Panc1 (cell line): ENCODE results near the gene CPLX1. TPM values are rescaled to one million over a fixed set of nuclear protein-coding genes. Genes with fewer than 3 reads are reported as not detected.

Source experiments
- ATAC-seq: fragments of 200-7000 bp; cut with Tn5 transposase; 2 replicates; pipeline ENCODE4 v1.9.1; 2020; ENCODE audit warnings: mild to moderate bottlenecking, moderate library complexity
- BruUV-seq: library from RNA; stranded (reverse); fragments of 400-500 nt; replicated peaks from 2 replicates; lab custom pipeline; 2021; lab: Mats Ljungman, UMichigan
- CTCF ChIA-PET: fragments of 300-600 bp; sonication (Branson Sonifier 250); formaldehyde crosslinking; loops from one replicate; lab custom pipeline; 2022; ENCODE audit warnings: antibody characterized with exemption; lab: Charles Lee
- POLR2A ChIA-PET: fragments of 300-600 bp; sonication (Branson Sonifier 250); formaldehyde crosslinking; loops from one replicate; lab custom pipeline; 2022; ENCODE audit warnings: antibody characterized with exemption; lab: Charles Lee
- DNase-seq: peaks from one replicate; pipeline ENCODE4 v3.0.0-alpha.2; 2010; ENCODE audit warnings: low read depth, low spot score
- H3K27ac ChIP-seq: 2 replicates; pipeline ENCODE4 v1.5.1; 2011; ENCODE audit warnings: mild to moderate bottlenecking, low read length, inconsistent platforms
- H3K27me3 ChIP-seq: fragments of 200-500 bp; sonication (Bioruptor generic); 2 replicates; pipeline ENCODE4 v1.6.0; 2014; ENCODE audit warnings: low read length, inconsistent platforms; ENCODE audit not compliant: control insufficient read depth, insufficient read depth
- H3K36me3 ChIP-seq: fragments of 200-500 bp; sonication (Bioruptor generic); 2 replicates; pipeline ENCODE4 v1.5.1; 2014; ENCODE audit warnings: inconsistent platforms, mild to moderate bottlenecking, low read length, moderate library complexity; ENCODE audit not compliant: control insufficient read depth, insufficient read depth
- H3K4me1 ChIP-seq: 2 replicates; pipeline ENCODE4 v1.5.1; 2011; ENCODE audit warnings: inconsistent platforms, mild to moderate bottlenecking, low read length, moderate library complexity; ENCODE audit not compliant: control insufficient read depth, insufficient read depth
- H3K4me3 ChIP-seq, 2 experiments: 2 replicates each; pipeline ENCODE4 v1.5.1; 2011 to 2012; ENCODE audit warnings: low read depth in 2 of 2, low read length in 2 of 2, mild to moderate bottlenecking in 2 of 2, inconsistent platforms in 1 of 2, moderate library complexity in 1 of 2
- H3K9me3 ChIP-seq: fragments of 200-500 bp; sonication (Bioruptor generic); 2 replicates; pipeline ENCODE4 v1.5.1; 2014; ENCODE audit warnings: low read depth, mild to moderate bottlenecking, inconsistent platforms, low read length, moderate library complexity; ENCODE audit not compliant: control insufficient read depth, insufficient read depth
- POLR2AphosphoS5 ChIP-seq: IDR thresholded peaks from 2 replicates; pipeline ENCODE4 v1.6.1; 2012; ENCODE audit warnings: mild to moderate bottlenecking, low read depth, low read length, moderate library complexity
- SIN3A ChIP-seq: IDR thresholded peaks from 2 replicates; pipeline ENCODE4 v1.6.1; 2012; ENCODE audit warnings: low read depth, mild to moderate bottlenecking, low read length, moderate library complexity, borderline replicate concordance; ENCODE audit not compliant: insufficient read depth
- TCF7L2 ChIP-seq: IDR thresholded peaks from 2 replicates; pipeline ENCODE4 v1.6.1; 2011; ENCODE audit warnings: mild to moderate bottlenecking, low read depth, low read length, inconsistent platforms
- in situ Hi-C: cut with HindIII; loops from 2 replicates; pipeline ENCODE4 v1.10.0; 2016; ENCODE audit warnings: low sequenced_read_pairs, low pct_unique_long_range_greater_than_20kb
- intact Hi-C: fragments of 100-400 bp; cut with micrococcal nuclease; formaldehyde crosslinking; loops from one replicate; pipeline ENCODE4 v1.10.0; 2022; ENCODE audit not compliant: unreplicated experiment
- total RNA-seq: library from RNA; stranded (reverse); gene quantifications from one replicate; pipeline ENCODE4 v1.2.1, GENCODE V29; 2021; ENCODE audit not compliant: unreplicated experiment
- TF ChIP-seq, protein P1 (sequence below): fragments of 450-650 bp; IDR thresholded peaks from 2 replicates; pipeline ENCODE4 v1.5.1; 2017; ENCODE audit warnings: mild to moderate bottlenecking
- TF ChIP-seq, protein P2 (sequence below), 2 experiments: IDR thresholded peaks; 2 replicates each; pipeline ENCODE4 v1.6.1; 2011 to 2012; ENCODE audit warnings: low read depth in 2 of 2, control low read depth in 1 of 2, low read length in 1 of 2, mild to moderate bottlenecking in 1 of 2, moderate library complexity in 1 of 2; ENCODE audit not compliant: insufficient read depth in 1 of 2

Gene CPLX1
- total RNA-seq, 1 experiment from 2014 or later, result 6.7 TPM

DNA sequence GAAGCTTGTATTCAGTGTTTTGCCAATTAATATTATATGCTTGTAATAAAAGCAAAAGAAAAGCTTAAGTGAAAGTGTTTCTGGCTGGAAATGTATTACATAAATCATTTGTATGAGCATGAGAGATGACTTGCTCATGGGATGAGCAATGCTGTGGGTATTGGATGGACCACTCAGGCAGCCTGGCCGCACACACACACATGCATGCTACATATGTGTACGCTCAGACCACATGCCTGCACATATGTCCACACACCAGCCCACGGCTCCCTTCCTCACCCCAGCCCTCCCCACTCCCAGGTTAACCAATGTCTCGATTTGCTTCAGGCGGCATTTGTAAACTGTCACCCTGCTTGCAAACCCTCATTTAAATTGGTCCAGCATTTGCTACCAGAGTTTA, 55.9 kb downstream of the CPLX1 start:
- Histone ChIP-seq H3K27me3 (no peaks in the 10 kb centered on the region), H3K4me1 (peaks cover 40% of the 10 kb centered on the region), H3K9me3 (no peaks in the 10 kb centered on the region), H3K4me3 (no peak overlapping the region), H3K36me3 (peaks cover 2% of the 10 kb centered on the region; the same call in 1 of the 2 replicates), H3K27ac (no peak overlapping the region)
- TF ChIP-seq TCF7L2, result no peak
- no peak for TF ChIP-seq SIN3A
- TF ChIP-seq, protein P1, sequence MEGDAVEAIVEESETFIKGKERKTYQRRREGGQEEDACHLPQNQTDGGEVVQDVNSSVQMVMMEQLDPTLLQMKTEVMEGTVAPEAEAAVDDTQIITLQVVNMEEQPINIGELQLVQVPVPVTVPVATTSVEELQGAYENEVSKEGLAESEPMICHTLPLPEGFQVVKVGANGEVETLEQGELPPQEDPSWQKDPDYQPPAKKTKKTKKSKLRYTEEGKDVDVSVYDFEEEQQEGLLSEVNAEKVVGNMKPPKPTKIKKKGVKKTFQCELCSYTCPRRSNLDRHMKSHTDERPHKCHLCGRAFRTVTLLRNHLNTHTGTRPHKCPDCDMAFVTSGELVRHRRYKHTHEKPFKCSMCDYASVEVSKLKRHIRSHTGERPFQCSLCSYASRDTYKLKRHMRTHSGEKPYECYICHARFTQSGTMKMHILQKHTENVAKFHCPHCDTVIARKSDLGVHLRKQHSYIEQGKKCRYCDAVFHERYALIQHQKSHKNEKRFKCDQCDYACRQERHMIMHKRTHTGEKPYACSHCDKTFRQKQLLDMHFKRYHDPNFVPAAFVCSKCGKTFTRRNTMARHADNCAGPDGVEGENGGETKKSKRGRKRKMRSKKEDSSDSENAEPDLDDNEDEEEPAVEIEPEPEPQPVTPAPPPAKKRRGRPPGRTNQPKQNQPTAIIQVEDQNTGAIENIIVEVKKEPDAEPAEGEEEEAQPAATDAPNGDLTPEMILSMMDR, result no peak
- no peak for TF ChIP-seq POLR2AphosphoS5
- TF ChIP-seq, protein P2, sequence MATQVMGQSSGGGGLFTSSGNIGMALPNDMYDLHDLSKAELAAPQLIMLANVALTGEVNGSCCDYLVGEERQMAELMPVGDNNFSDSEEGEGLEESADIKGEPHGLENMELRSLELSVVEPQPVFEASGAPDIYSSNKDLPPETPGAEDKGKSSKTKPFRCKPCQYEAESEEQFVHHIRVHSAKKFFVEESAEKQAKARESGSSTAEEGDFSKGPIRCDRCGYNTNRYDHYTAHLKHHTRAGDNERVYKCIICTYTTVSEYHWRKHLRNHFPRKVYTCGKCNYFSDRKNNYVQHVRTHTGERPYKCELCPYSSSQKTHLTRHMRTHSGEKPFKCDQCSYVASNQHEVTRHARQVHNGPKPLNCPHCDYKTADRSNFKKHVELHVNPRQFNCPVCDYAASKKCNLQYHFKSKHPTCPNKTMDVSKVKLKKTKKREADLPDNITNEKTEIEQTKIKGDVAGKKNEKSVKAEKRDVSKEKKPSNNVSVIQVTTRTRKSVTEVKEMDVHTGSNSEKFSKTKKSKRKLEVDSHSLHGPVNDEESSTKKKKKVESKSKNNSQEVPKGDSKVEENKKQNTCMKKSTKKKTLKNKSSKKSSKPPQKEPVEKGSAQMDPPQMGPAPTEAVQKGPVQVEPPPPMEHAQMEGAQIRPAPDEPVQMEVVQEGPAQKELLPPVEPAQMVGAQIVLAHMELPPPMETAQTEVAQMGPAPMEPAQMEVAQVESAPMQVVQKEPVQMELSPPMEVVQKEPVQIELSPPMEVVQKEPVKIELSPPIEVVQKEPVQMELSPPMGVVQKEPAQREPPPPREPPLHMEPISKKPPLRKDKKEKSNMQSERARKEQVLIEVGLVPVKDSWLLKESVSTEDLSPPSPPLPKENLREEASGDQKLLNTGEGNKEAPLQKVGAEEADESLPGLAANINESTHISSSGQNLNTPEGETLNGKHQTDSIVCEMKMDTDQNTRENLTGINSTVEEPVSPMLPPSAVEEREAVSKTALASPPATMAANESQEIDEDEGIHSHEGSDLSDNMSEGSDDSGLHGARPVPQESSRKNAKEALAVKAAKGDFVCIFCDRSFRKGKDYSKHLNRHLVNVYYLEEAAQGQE (IDR thresholded peaks at IDR 0.05; ENCODE audit: insufficient read depth in 1 of 2, low read depth in 2 of 2, low read length in 1 of 2), result no peak
- in situ Hi-C loops (no loop called here), intact Hi-C loops (no loop called here)
- DNase-seq (no peak), ATAC-seq (no peak)
- BruUV-seq, result no TSS peak
- POLR2A ChIA-PET, result no interaction called here
- CTCF ChIA-PET, result interaction anchor here (0.7 kb wide), 1 partner anchor 217 kb away, joined by 3 read pairs; the partner anchor contains the start of gene IDUA

- TF ChIP-seq, protein P1, result no peak
- TF ChIP-seq, protein P2 (IDR thresholded peaks at IDR 0.05; ENCODE audit: insufficient read depth in 1 of 2, low read depth in 2 of 2, low read length in 1 of 2), result no peak
- TF ChIP-seq POLR2AphosphoS5 (no peak), TCF7L2 (no peak), SIN3A (no peak)
- BruUV-seq, result no TSS peak
- CTCF ChIA-PET, result no interaction called here
- in situ Hi-C loops, result no loop called here
- Histone ChIP-seq H3K27me3 (no peaks in the 10 kb centered on the region), H3K4me3 (no peak overlapping the region), H3K9me3 (no peaks in the 10 kb centered on the region), H3K36me3 (peaks cover 2% of the 10 kb centered on the region; the same call in 1 of the 2 replicates), H3K4me1 (peaks cover 40% of the 10 kb centered on the region), H3K27ac (no peak overlapping the region)
- POLR2A ChIA-PET, result no interaction called here
- DNase-seq (no peak), ATAC-seq (no peak)
- intact Hi-C loops, result no loop called here
These were observed 56.4 kb downstream of the CPLX1 start for GRCh38 chr4:769511-769910.
